ENCODE data around the gene RNF41. TPM values are rescaled to one million over a fixed set of nuclear protein-coding genes. Genes with fewer than 3 reads are reported as not detected.
A peak's percentile ranks its signal among the peaks of the same experiment; 100 is the strongest.

The RNF41 gene
- total RNA-seq, 5 donors from 2014 or later (not counting 1 experiment from before 2014, with no cell fraction given): 26.3 to 43.1 (median 39.4) TPM

- Mint-ChIP-seq H3K4me3 (no peak overlapping the region), H3K36me3 (peaks cover 59% of the 10 kb centered on the region), H3K27me3 (no peaks in the 10 kb centered on the region), H3K4me1 (peaks cover 0 to 6% (median 0%) of the 10 kb centered on the region in 3 donors), H3K27ac (no peak overlapping the region), H3K9me3 (no peaks in the 10 kb centered on the region)
- Histone ChIP-seq H3K36me3 (ENCODE audit: control insufficient read depth in 2 of 2, extremely low read depth in 1 of 2, insufficient read depth in 1 of 2, low read length in 1 of 2) (peaks cover 14 to 80% of the 10 kb centered on the region in 2 donors), H3K27ac (ENCODE audit: low read length) (no peak overlapping the region), H3K4me1 (ENCODE audit: control insufficient read depth in 1 of 2, extremely low read depth in 1 of 2, insufficient read depth in 2 of 2, low read length in 2 of 2) (no peaks in the 10 kb centered on the region), H3K4me3 (ENCODE audit: control insufficient read depth in 1 of 2, extremely low read depth in 1 of 2, low read length in 1 of 2) (no peak overlapping the region), H3K9me3 (no peaks in the 10 kb centered on the region), H3K27me3 (replicated peaks in 1 of 2; ENCODE audit: control insufficient read depth in 2 of 2, extremely low read depth in 1 of 2, insufficient read depth in 2 of 2, low read length in 1 of 2) (no peaks in the 10 kb centered on the region)
- no CpG with 5 or more reads among the region's 3 CpGs for WGBS (ENCODE audit: insufficient coverage)
- CTCF ChIA-PET: no interaction called here
- DNase-seq (no peak), ATAC-seq (replicated peaks in 1 of 4) (no peak)
- POLR2A ChIA-PET: no interaction called here
These were observed 43.4 kb downstream of the RNF41 start for GRCh38 chr12:56178347-56178746.

GRCh38 chr12:56172839-56173238, 48.9 kb downstream of the RNF41 start:
- H3K27ac ChIP-seq (ENCODE audit: low read length): no peak overlapping the region
- 91% methylated on average over 5 of the region's 7 CpGs for WGBS (ENCODE audit: insufficient coverage)
- DNase-seq (no peak), ATAC-seq (replicated peaks in 1 of 4) (no peak)
- Mint-ChIP-seq H3K36me3 (peaks cover 56% of the 10 kb centered on the region), H3K4me3 (no peak overlapping the region), H3K9me3 (no peaks in the 10 kb centered on the region), H3K27ac (no peak overlapping the region), H3K27me3 (no peaks in the 10 kb centered on the region), H3K4me1 (peaks cover 0 to 2% (median 0%) of the 10 kb centered on the region in 3 donors)
- H3K27me3 ChIP-seq (replicated peaks in 1 of 2; ENCODE audit: control insufficient read depth in 2 of 2, extremely low read depth in 1 of 2, insufficient read depth in 2 of 2, low read length in 1 of 2): no peaks in the 10 kb centered on the region
- no peak overlapping the region for H3K4me3 ChIP-seq (ENCODE audit: control insufficient read depth in 1 of 2, extremely low read depth in 1 of 2, low read length in 1 of 2)
- CTCF ChIA-PET: no interaction called here
- H3K36me3 ChIP-seq (ENCODE audit: control insufficient read depth in 2 of 2, extremely low read depth in 1 of 2, insufficient read depth in 1 of 2, low read length in 1 of 2): peaks cover 34 to 87% of the 10 kb centered on the region in 2 donors
- no peaks in the 10 kb centered on the region for H3K9me3 ChIP-seq
- no peaks in the 10 kb centered on the region for H3K4me1 ChIP-seq (ENCODE audit: control insufficient read depth in 1 of 2, extremely low read depth in 1 of 2, insufficient read depth in 2 of 2, low read length in 2 of 2)
- POLR2A ChIA-PET: interaction anchor here (0.5 to 0.7 kb wide), 2 partner anchors 10 to 29 kb away, joined by 3 to 6 read pairs; no protein-coding TSS in a partner anchor

- Histone ChIP-seq H3K4me3 (ENCODE audit: control insufficient read depth in 1 of 2, extremely low read depth in 1 of 2, low read length in 1 of 2) (no peak overlapping the region), H3K27me3 (replicated peaks in 1 of 2; ENCODE audit: control insufficient read depth in 2 of 2, extremely low read depth in 1 of 2, insufficient read depth in 2 of 2, low read length in 1 of 2) (no peaks in the 10 kb centered on the region), H3K27ac (ENCODE audit: low read length) (no peak overlapping the region), H3K9me3 (no peaks in the 10 kb centered on the region), H3K4me1 (ENCODE audit: control insufficient read depth in 1 of 2, extremely low read depth in 1 of 2, insufficient read depth in 2 of 2, low read length in 2 of 2) (no peaks in the 10 kb centered on the region), H3K36me3 (ENCODE audit: control insufficient read depth in 2 of 2, extremely low read depth in 1 of 2, insufficient read depth in 1 of 2, low read length in 1 of 2) (peaks cover 31 to 92% of the 10 kb centered on the region in 2 donors)
- DNase-seq (no peak), ATAC-seq (replicated peaks in 1 of 4) (no peak)
- Mint-ChIP-seq H3K4me3 (no peak overlapping the region), H3K4me1 (no peaks in the 10 kb centered on the region), H3K27me3 (no peaks in the 10 kb centered on the region), H3K27ac (peak overlapping the region; percentile 19 to 73), H3K36me3 (peaks cover 55% of the 10 kb centered on the region), H3K9me3 (no peaks in the 10 kb centered on the region)
- POLR2A ChIA-PET: no interaction called here
- WGBS (ENCODE audit: insufficient coverage): 38% methylated on average over 1 of the region's 11 CpGs
- CTCF ChIA-PET: interaction anchor here in 1 of 2 donors (0.6 kb wide), 1 partner anchor 25 kb away, joined by 3 read pairs; no protein-coding TSS in a partner anchor
These were observed 52.4 kb downstream of the RNF41 start for GRCh38 chr12:56169229-56169759.

GRCh38 chr12:56165369-56165768, 56.4 kb downstream of the RNF41 start:
- DNase-seq (no peak), ATAC-seq (replicated peaks in 1 of 4) (no peak)
- H3K4me1 Mint-ChIP-seq: peaks cover 13 to 23% (median 22%) of the 10 kb centered on the region in 3 donors
- peak overlapping the region; percentile 18 to 23 for H3K27ac Mint-ChIP-seq
- Histone ChIP-seq H3K36me3 (ENCODE audit: control insufficient read depth in 2 of 2, extremely low read depth in 1 of 2, insufficient read depth in 1 of 2, low read length in 1 of 2) (peaks cover 7 to 94% of the 10 kb centered on the region in 2 donors), H3K27me3 (replicated peaks in 1 of 2; ENCODE audit: control insufficient read depth in 2 of 2, extremely low read depth in 1 of 2, insufficient read depth in 2 of 2, low read length in 1 of 2) (no peaks in the 10 kb centered on the region), H3K4me1 (ENCODE audit: control insufficient read depth in 1 of 2, extremely low read depth in 1 of 2, insufficient read depth in 2 of 2, low read length in 2 of 2) (peaks cover 9 to 22% of the 10 kb centered on the region in 2 experiments), H3K4me3 (ENCODE audit: control insufficient read depth in 1 of 2, extremely low read depth in 1 of 2, low read length in 1 of 2) (no peak overlapping the region), H3K9me3 (no peaks in the 10 kb centered on the region), H3K27ac (ENCODE audit: low read length) (no peak overlapping the region)
- CTCF ChIA-PET: interaction anchor here in 1 of 2 donors (1.7 kb wide), 1 partner anchor 23 kb away, joined by 4 read pairs; no protein-coding TSS in a partner anchor
- H3K36me3 Mint-ChIP-seq: peaks cover 50% of the 10 kb centered on the region
- H3K4me3 Mint-ChIP-seq: no peak overlapping the region
- no peaks in the 10 kb centered on the region for H3K9me3 Mint-ChIP-seq
- no peaks in the 10 kb centered on the region for H3K27me3 Mint-ChIP-seq
- POLR2A ChIA-PET: no interaction called here
- 94% methylated on average over 4 of the region's 4 CpGs for WGBS (ENCODE audit: insufficient coverage)

- Mint-ChIP-seq H3K9me3 (no peaks in the 10 kb centered on the region), H3K36me3 (peaks cover 51% of the 10 kb centered on the region), H3K27me3 (no peaks in the 10 kb centered on the region), H3K27ac (no peak overlapping the region), H3K4me1 (peaks cover 23 to 33% (median 32%) of the 10 kb centered on the region in 3 donors), H3K4me3 (no peak overlapping the region)
- Histone ChIP-seq H3K4me3 (ENCODE audit: control insufficient read depth in 1 of 2, extremely low read depth in 1 of 2, low read length in 1 of 2) (no peak overlapping the region), H3K27me3 (replicated peaks in 1 of 2; ENCODE audit: control insufficient read depth in 2 of 2, extremely low read depth in 1 of 2, insufficient read depth in 2 of 2, low read length in 1 of 2) (no peaks in the 10 kb centered on the region), H3K9me3 (no peaks in the 10 kb centered on the region), H3K27ac (ENCODE audit: low read length) (no peak overlapping the region), H3K36me3 (ENCODE audit: control insufficient read depth in 2 of 2, extremely low read depth in 1 of 2, insufficient read depth in 1 of 2, low read length in 1 of 2) (peaks cover 7 to 94% of the 10 kb centered on the region in 2 donors), H3K4me1 (ENCODE audit: control insufficient read depth in 1 of 2, extremely low read depth in 1 of 2, insufficient read depth in 2 of 2, low read length in 2 of 2) (peaks cover 18 to 33% of the 10 kb centered on the region in 2 experiments)
- no peak for DNase-seq
- ChIA-PET POLR2A (no interaction called here), CTCF (interaction anchor here in 1 of 2 donors (1.7 kb wide), 1 partner anchor 24 kb away, joined by 4 read pairs; no protein-coding TSS in a partner anchor)
- WGBS (ENCODE audit: insufficient coverage): over 99% methylated on average over 11 of the region's 17 CpGs
- no peak for ATAC-seq (replicated peaks in 1 of 4)
These were observed 57.4 kb downstream of the RNF41 start for GRCh38 chr12:56164345-56164729.

- H3K27ac Mint-ChIP-seq: peak overlapping the region; percentile 28 to 63
- ChIA-PET CTCF (interaction anchor here in 1 of 2 donors (0.6 to 1.1 kb wide), 4 partner anchors 17 to 190 kb away, joined by 3 read pairs; partner anchors contain the start of genes RAB5B and SMARCC2), POLR2A (interaction anchor here in 1 of 2 donors (0.8 kb wide), 1 partner anchor 30 kb away, joined by 6 read pairs; no protein-coding TSS in a partner anchor)
- ATAC-seq (replicated peaks in 1 of 4): no peak
- 70% methylated on average over 3 of the region's 11 CpGs for WGBS (ENCODE audit: insufficient coverage)
- H3K9me3 Mint-ChIP-seq: no peaks in the 10 kb centered on the region
- no peaks in the 10 kb centered on the region for H3K27me3 Mint-ChIP-seq
- peaks cover 29 to 39% (median 38%) of the 10 kb centered on the region in 3 donors for H3K4me1 Mint-ChIP-seq
- DNase-seq: no peak
- H3K4me3 Mint-ChIP-seq: no peak overlapping the region
- Histone ChIP-seq H3K27me3 (replicated peaks in 1 of 2; ENCODE audit: control insufficient read depth in 2 of 2, extremely low read depth in 1 of 2, insufficient read depth in 2 of 2, low read length in 1 of 2) (no peaks in the 10 kb centered on the region), H3K9me3 (no peaks in the 10 kb centered on the region), H3K36me3 (ENCODE audit: control insufficient read depth in 2 of 2, extremely low read depth in 1 of 2, insufficient read depth in 1 of 2, low read length in 1 of 2) (peaks cover 5 to 89% of the 10 kb centered on the region in 2 donors), H3K4me3 (ENCODE audit: control insufficient read depth in 1 of 2, extremely low read depth in 1 of 2, low read length in 1 of 2) (no peak overlapping the region), H3K27ac (ENCODE audit: low read length) (no peak overlapping the region), H3K4me1 (ENCODE audit: control insufficient read depth in 1 of 2, extremely low read depth in 1 of 2, insufficient read depth in 2 of 2, low read length in 2 of 2) (peaks cover 18 to 39% of the 10 kb centered on the region in 2 experiments)
- H3K36me3 Mint-ChIP-seq: peaks cover 51% of the 10 kb centered on the region
These were observed 58.0 kb downstream of the RNF41 start for GRCh38 chr12:56163533-56164344.

Measured in T-cell (primary cell).